LNCaP clone FGC (cell line): ENCODE results near the gene CDH12.

ENCODE experiments used
- DNase-seq: peaks from one replicate; pipeline ENCODE4 v3.0.0-alpha.2; 2011; ENCODE audit warnings: low read depth
- H3K4me3 ChIP-seq: 2 replicates; pipeline ENCODE4 v1.5.1; 2011; ENCODE audit warnings: mild to moderate bottlenecking, low read depth, low read length, control low read depth
- CTCF ChIP-seq: IDR thresholded peaks from 2 replicates; pipeline ENCODE4 v1.5.1; 2012; ENCODE audit warnings: mild to moderate bottlenecking; ENCODE audit not compliant: control insufficient read depth, insufficient read depth; ENCODE audit errors: extremely low read depth

Gene CDH12

GRCh38 chr5:22480305-22480704, 372.8 kb downstream of the CDH12 start:
- no peak overlapping the region for H3K4me3 ChIP-seq
- no peak for TF ChIP-seq CTCF
- no peak for DNase-seq

DNA sequence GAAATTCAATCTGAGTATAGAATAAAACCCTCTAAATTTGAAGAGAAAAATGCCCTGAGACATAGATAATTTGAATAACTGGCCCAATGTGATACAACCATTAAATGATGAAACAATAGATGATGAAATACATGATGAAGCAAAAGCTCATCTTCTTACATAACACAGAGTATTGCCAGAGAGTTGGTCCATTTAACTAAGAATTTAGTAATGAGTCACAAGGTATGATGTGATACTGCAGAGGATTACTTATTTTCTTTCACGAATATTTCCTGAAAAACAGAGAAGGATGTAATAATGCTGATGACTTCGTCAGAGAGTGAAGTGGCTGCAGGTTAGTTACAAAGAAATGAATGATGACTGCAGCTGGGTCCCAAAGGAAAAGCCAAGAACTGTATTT, 379.3 kb downstream of the CDH12 start:
- TF ChIP-seq CTCF = no peak
- DNase-seq = no peak
- no peak overlapping the region for H3K4me3 ChIP-seq

GRCh38 chr5:22471154-22471553, 382.0 kb downstream of the CDH12 start:
- no peak overlapping the region for H3K4me3 ChIP-seq
- TF ChIP-seq CTCF = no peak
- DNase-seq = no peak

DNA sequence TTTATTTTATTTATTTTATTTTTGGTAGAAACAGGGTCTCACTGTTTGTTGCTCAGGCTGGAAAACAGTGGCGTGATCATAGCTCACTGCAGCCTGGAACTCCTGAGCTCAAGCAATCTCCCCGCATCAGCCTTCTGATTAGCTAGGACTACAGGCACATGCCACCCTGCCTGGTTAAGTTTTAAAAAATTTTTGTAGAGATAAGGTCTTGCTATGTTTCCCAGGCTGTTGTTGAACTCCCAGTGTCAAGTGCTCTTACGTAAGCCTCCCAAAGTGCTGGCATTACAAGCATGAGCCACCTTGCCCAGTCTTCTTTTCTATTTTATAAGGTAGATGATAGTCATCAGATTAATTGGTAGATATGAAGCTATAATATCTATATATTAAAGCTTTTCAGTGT, 382.7 kb downstream of the CDH12 start:
- H3K4me3 ChIP-seq = no peak overlapping the region
- no peak for TF ChIP-seq CTCF
- DNase-seq = no peak

- DNase-seq = no peak
- no peak overlapping the region for H3K4me3 ChIP-seq
- TF ChIP-seq CTCF = no peak
Measured at GRCh38 chr5:22465616-22466015, 387.5 kb downstream of the CDH12 start.

- H3K4me3 ChIP-seq = no peak overlapping the region
- peak; percentile 1 for DNase-seq
- TF ChIP-seq CTCF = no peak
Measured at GRCh38 chr5:22465177-22465576, 388.0 kb downstream of the CDH12 start.

GRCh38 chr5:22460189-22460588, 393.0 kb downstream of the CDH12 start:
- no peak for DNase-seq
- H3K4me3 ChIP-seq = no peak overlapping the region
- no peak for TF ChIP-seq CTCF
